Breast epithelium (tissue), 3 donors: Measurements from ENCODE around the gene ATP13A3.

Experiments
- POLR2A ChIP-seq: fragments of 450-650 bp; IDR thresholded peaks from one replicate; pipeline ENCODE4 v1.6.1; 2016; ENCODE audit warnings: antibody characterized with exemption, mild to moderate bottlenecking, moderate library complexity
- POLR2AphosphoS5 ChIP-seq, 3 donors: sonication (generic); formaldehyde crosslinking; IDR thresholded peaks; one replicate each; pipeline ENCODE4 v1.6.1; 2017; ENCODE audit warnings: antibody characterized with exemption in 3 of 3
- TF ChIP-seq, protein P1 (sequence below), 3 donors: fragments of 450-650 bp; IDR thresholded peaks; one replicate each; pipeline ENCODE4 v1.5.1; 2016 to 2017; ENCODE audit warnings: antibody characterized with exemption in 3 of 3, mild to moderate bottlenecking in 3 of 3, moderate library complexity in 3 of 3

DNA sequence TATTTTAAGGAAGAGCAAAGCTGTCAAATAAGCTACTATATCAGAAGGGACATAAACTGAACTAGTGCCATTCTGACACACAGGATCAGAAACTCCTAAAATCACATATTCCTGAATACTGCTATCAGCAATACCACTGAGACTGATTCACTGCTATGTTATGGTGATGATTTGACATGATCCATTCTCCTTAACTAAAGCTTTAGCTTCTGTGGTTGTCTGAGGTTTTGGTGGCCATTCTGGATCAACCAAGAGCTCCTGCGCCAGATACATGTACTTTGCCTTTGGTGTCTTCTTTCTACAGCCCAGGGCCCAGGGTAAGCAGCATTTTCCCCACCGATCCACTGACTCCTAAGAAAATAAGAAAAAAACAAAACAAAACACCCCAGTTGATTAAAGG, 81.0 kb downstream of the ATP13A3 start:
- TF ChIP-seq, protein P1, sequence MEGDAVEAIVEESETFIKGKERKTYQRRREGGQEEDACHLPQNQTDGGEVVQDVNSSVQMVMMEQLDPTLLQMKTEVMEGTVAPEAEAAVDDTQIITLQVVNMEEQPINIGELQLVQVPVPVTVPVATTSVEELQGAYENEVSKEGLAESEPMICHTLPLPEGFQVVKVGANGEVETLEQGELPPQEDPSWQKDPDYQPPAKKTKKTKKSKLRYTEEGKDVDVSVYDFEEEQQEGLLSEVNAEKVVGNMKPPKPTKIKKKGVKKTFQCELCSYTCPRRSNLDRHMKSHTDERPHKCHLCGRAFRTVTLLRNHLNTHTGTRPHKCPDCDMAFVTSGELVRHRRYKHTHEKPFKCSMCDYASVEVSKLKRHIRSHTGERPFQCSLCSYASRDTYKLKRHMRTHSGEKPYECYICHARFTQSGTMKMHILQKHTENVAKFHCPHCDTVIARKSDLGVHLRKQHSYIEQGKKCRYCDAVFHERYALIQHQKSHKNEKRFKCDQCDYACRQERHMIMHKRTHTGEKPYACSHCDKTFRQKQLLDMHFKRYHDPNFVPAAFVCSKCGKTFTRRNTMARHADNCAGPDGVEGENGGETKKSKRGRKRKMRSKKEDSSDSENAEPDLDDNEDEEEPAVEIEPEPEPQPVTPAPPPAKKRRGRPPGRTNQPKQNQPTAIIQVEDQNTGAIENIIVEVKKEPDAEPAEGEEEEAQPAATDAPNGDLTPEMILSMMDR (IDR thresholded peaks at IDR 0.05): no peak
- no peak for TF ChIP-seq POLR2A
- no peak for TF ChIP-seq POLR2AphosphoS5 (IDR thresholded peaks at IDR 0.05)
